ENCODE measurements around the gene MS4A6E. TPM values are rescaled to one million over a fixed set of nuclear protein-coding genes. Genes with fewer than 3 reads are reported as not detected.

The MS4A6E gene
- total RNA-seq, 5 donors from 2014 or later (not counting 1 experiment from before 2014, with no cell fraction given), result not detected

DNA sequence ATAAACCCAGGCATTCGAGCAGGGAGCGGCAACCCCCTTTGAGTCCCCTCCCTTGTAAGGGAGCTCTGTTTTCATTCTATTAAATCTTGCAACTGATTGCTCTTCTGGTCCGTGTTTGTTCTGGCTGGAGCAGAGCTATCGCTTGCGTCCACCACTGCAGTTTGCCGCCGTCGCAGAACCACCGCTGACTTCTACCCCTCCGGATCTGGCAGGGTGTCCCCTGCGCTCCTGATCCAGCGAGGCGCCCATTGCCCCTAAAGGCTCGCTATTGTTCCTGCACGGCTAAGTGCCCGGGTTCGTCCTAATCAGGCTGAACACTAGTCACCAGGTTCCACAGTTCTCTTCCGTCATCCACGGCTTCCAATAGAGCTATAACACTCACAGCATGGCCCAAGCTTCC lies 40.8 kb downstream of the MS4A6E start:
- H3K4me1 Mint-ChIP-seq, result no peaks in the 10 kb centered on the region
- ATAC-seq (replicated peaks in 1 of 4) (no peak), DNase-seq (no peak)
- no peaks in the 10 kb centered on the region for H3K9me3 Mint-ChIP-seq
- H3K27me3 Mint-ChIP-seq, result peaks cover 25 to 33% of the 10 kb centered on the region in 2 donors
- no peak overlapping the region for H3K27ac Mint-ChIP-seq
- Histone ChIP-seq H3K27ac (ENCODE audit: low read length) (no peak overlapping the region), H3K4me3 (ENCODE audit: control insufficient read depth in 1 of 2, extremely low read depth in 1 of 2, low read length in 1 of 2) (no peak overlapping the region), H3K27me3 (replicated peaks in 1 of 2; ENCODE audit: control insufficient read depth in 2 of 2, extremely low read depth in 1 of 2, insufficient read depth in 2 of 2, low read length in 1 of 2) (peaks cover 0 to 2% of the 10 kb centered on the region in 2 experiments), H3K36me3 (ENCODE audit: control insufficient read depth in 2 of 2, extremely low read depth in 1 of 2, insufficient read depth in 1 of 2, low read length in 1 of 2) (no peaks in the 10 kb centered on the region), H3K4me1 (ENCODE audit: control insufficient read depth in 1 of 2, extremely low read depth in 1 of 2, insufficient read depth in 2 of 2, low read length in 2 of 2) (no peaks in the 10 kb centered on the region), H3K9me3 (no peaks in the 10 kb centered on the region)
- WGBS (ENCODE audit: insufficient coverage), result 90% methylated on average over 19 of the region's 19 CpGs
- no peaks in the 10 kb centered on the region for H3K36me3 Mint-ChIP-seq
- H3K4me3 Mint-ChIP-seq, result no peak overlapping the region
- ChIA-PET POLR2A (interaction anchor here in 1 of 2 donors (0.5 kb wide), 1 partner anchor 278 kb away, joined by 9 read pairs; no protein-coding TSS in a partner anchor), CTCF (no interaction called here)

DNA sequence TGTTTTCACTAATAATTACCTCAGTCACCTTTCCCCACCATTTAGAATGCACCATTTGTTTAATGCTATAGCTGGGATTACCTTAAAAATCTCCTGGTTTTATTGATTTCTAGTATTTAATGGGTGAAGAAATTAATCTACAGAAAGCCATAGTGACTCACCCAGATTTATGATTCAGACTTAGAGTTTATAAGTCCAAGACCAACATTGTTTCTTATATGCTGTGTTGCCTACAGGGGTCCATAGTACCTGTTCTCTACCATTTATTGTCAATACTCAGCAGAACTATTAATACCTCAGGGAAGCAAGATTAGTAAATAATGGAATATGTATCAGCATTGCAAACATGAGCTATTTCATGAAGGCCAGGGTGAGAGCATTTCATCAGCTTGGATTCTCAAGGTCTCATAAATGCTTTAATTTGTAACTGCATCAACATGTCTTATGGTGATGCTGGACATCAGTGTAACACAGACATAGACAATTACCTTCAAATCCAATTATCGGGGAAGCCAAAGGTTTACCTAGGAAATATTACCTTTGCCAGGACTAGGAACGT lies 43.3 kb downstream of the MS4A6E start:
- Mint-ChIP-seq H3K4me1 (no peaks in the 10 kb centered on the region), H3K36me3 (no peaks in the 10 kb centered on the region), H3K27me3 (peaks cover 12 to 17% of the 10 kb centered on the region in 2 donors), H3K4me3 (no peak overlapping the region), H3K27ac (no peak overlapping the region), H3K9me3 (no peaks in the 10 kb centered on the region)
- DNase-seq (no peak), ATAC-seq (replicated peaks in 1 of 4) (no peak)
- peaks cover 0 to 2% of the 10 kb centered on the region in 2 experiments for H3K27me3 ChIP-seq (replicated peaks in 1 of 2; ENCODE audit: control insufficient read depth in 2 of 2, extremely low read depth in 1 of 2, insufficient read depth in 2 of 2, low read length in 1 of 2)
- no peaks in the 10 kb centered on the region for H3K9me3 ChIP-seq
- H3K4me1 ChIP-seq (ENCODE audit: control insufficient read depth in 1 of 2, extremely low read depth in 1 of 2, insufficient read depth in 2 of 2, low read length in 2 of 2), result no peaks in the 10 kb centered on the region
- POLR2A ChIA-PET, result interaction anchor here in 1 of 2 donors (0.6 kb wide), 1 partner anchor 21 kb away, joined by 3 read pairs; no protein-coding TSS in a partner anchor
- H3K4me3 ChIP-seq (ENCODE audit: control insufficient read depth in 1 of 2, extremely low read depth in 1 of 2, low read length in 1 of 2), result no peak overlapping the region
- CTCF ChIA-PET, result no interaction called here
- H3K27ac ChIP-seq (ENCODE audit: low read length), result no peak overlapping the region
- WGBS (ENCODE audit: insufficient coverage), result 80% methylated on average over 1 of the region's 2 CpGs
- no peaks in the 10 kb centered on the region for H3K36me3 ChIP-seq (ENCODE audit: control insufficient read depth in 2 of 2, extremely low read depth in 1 of 2, insufficient read depth in 1 of 2, low read length in 1 of 2)

DNA sequence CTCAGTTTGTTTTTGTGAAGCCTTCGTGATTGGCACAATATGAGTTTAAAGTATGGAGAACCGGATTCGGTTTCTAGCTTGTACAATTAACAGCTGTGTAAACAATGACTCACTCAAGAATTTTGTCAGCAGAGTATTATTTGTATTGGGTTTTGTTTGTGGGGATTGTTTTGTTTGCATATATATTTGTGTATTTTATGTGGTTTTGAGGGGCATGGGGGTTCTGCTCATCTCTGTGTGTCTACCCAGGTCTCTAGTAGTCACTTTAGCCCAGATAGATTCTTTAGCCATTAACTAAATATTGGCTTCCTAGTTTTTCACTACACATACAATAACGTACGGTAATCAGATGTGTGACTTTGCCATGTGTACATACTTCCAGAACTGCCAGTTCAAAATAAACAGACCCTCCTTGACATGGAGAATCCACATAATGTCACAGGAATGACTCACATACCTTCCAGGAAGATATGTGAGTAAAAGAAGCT lies 43.8 kb downstream of the MS4A6E start:
- Histone ChIP-seq H3K4me3 (ENCODE audit: control insufficient read depth in 1 of 2, extremely low read depth in 1 of 2, low read length in 1 of 2) (no peak overlapping the region), H3K27ac (ENCODE audit: low read length) (no peak overlapping the region), H3K9me3 (no peaks in the 10 kb centered on the region), H3K36me3 (ENCODE audit: control insufficient read depth in 2 of 2, extremely low read depth in 1 of 2, insufficient read depth in 1 of 2, low read length in 1 of 2) (no peaks in the 10 kb centered on the region), H3K4me1 (ENCODE audit: control insufficient read depth in 1 of 2, extremely low read depth in 1 of 2, insufficient read depth in 2 of 2, low read length in 2 of 2) (no peaks in the 10 kb centered on the region), H3K27me3 (replicated peaks in 1 of 2; ENCODE audit: control insufficient read depth in 2 of 2, extremely low read depth in 1 of 2, insufficient read depth in 2 of 2, low read length in 1 of 2) (peaks cover 0 to 2% of the 10 kb centered on the region in 2 experiments)
- no peaks in the 10 kb centered on the region for H3K36me3 Mint-ChIP-seq
- WGBS (ENCODE audit: insufficient coverage), result 76% methylated on average over 2 of the region's 5 CpGs
- no peaks in the 10 kb centered on the region for H3K9me3 Mint-ChIP-seq
- H3K27ac Mint-ChIP-seq, result no peak overlapping the region
- ATAC-seq (replicated peaks in 1 of 4), result no peak
- peaks cover 14 to 17% of the 10 kb centered on the region in 2 donors for H3K27me3 Mint-ChIP-seq
- POLR2A ChIA-PET, result interaction anchor here in 1 of 2 donors (0.6 kb wide), 1 partner anchor 22 kb away, joined by 3 read pairs; no protein-coding TSS in a partner anchor
- no peak overlapping the region for H3K4me3 Mint-ChIP-seq
- no peak for DNase-seq
- CTCF ChIA-PET, result interaction anchor here in 1 of 2 donors (0.6 kb wide), 1 partner anchor 37 kb away, joined by 3 read pairs; no protein-coding TSS in a partner anchor
- H3K4me1 Mint-ChIP-seq, result no peaks in the 10 kb centered on the region

- CTCF ChIA-PET, result interaction anchor here in 1 of 2 donors (0.6 kb wide), 1 partner anchor 36 kb away, joined by 3 read pairs; no protein-coding TSS in a partner anchor
- no peaks in the 10 kb centered on the region for H3K4me1 Mint-ChIP-seq
- POLR2A ChIA-PET, result no interaction called here
Measured at GRCh38 chr11:60371386-60371785, 44.3 kb downstream of the MS4A6E start.

GRCh38 chr11:60371854-60372253 lies 44.8 kb downstream of the MS4A6E start:
- Histone ChIP-seq H3K4me1 (ENCODE audit: control insufficient read depth in 1 of 2, extremely low read depth in 1 of 2, insufficient read depth in 2 of 2, low read length in 2 of 2) (no peaks in the 10 kb centered on the region), H3K4me3 (ENCODE audit: control insufficient read depth in 1 of 2, extremely low read depth in 1 of 2, low read length in 1 of 2) (no peak overlapping the region), H3K9me3 (no peaks in the 10 kb centered on the region), H3K27ac (ENCODE audit: low read length) (no peak overlapping the region), H3K36me3 (ENCODE audit: control insufficient read depth in 2 of 2, extremely low read depth in 1 of 2, insufficient read depth in 1 of 2, low read length in 1 of 2) (no peaks in the 10 kb centered on the region), H3K27me3 (replicated peaks in 1 of 2; ENCODE audit: control insufficient read depth in 2 of 2, extremely low read depth in 1 of 2, insufficient read depth in 2 of 2, low read length in 1 of 2) (peaks cover 0 to 2% of the 10 kb centered on the region in 2 experiments)
- H3K27me3 Mint-ChIP-seq, result peaks cover 17% of the 10 kb centered on the region in 2 donors
- no peaks in the 10 kb centered on the region for H3K9me3 Mint-ChIP-seq
- H3K27ac Mint-ChIP-seq, result no peak overlapping the region
- H3K36me3 Mint-ChIP-seq, result no peaks in the 10 kb centered on the region
- DNase-seq (no peak), ATAC-seq (replicated peaks in 1 of 4) (no peak)
- WGBS (ENCODE audit: insufficient coverage), result 91% methylated on average over 1 of the region's 1 CpG
- CTCF ChIA-PET, result interaction anchor here in 1 of 2 donors (1.0 kb wide), 1 partner anchor 9 kb away, joined by 6 read pairs; no protein-coding TSS in a partner anchor
- no peak overlapping the region for H3K4me3 Mint-ChIP-seq
- H3K4me1 Mint-ChIP-seq, result no peaks in the 10 kb centered on the region
- POLR2A ChIA-PET, result no interaction called here

More at GRCh38 chr11:60371386-60371785, 44.3 kb downstream of the MS4A6E start:
- Histone ChIP-seq H3K36me3 (ENCODE audit: control insufficient read depth in 2 of 2, extremely low read depth in 1 of 2, insufficient read depth in 1 of 2, low read length in 1 of 2) (no peaks in the 10 kb centered on the region), H3K27ac (ENCODE audit: low read length) (no peak overlapping the region), H3K27me3 (replicated peaks in 1 of 2; ENCODE audit: control insufficient read depth in 2 of 2, extremely low read depth in 1 of 2, insufficient read depth in 2 of 2, low read length in 1 of 2) (peaks cover 0 to 2% of the 10 kb centered on the region in 2 experiments), H3K4me3 (ENCODE audit: control insufficient read depth in 1 of 2, extremely low read depth in 1 of 2, low read length in 1 of 2) (no peak overlapping the region), H3K9me3 (no peaks in the 10 kb centered on the region), H3K4me1 (ENCODE audit: control insufficient read depth in 1 of 2, extremely low read depth in 1 of 2, insufficient read depth in 2 of 2, low read length in 2 of 2) (no peaks in the 10 kb centered on the region)
- no peaks in the 10 kb centered on the region for H3K9me3 Mint-ChIP-seq
- H3K27me3 Mint-ChIP-seq, result peaks cover 17% of the 10 kb centered on the region in 2 donors
- no peak overlapping the region for H3K27ac Mint-ChIP-seq
- no peak overlapping the region for H3K4me3 Mint-ChIP-seq
- WGBS (ENCODE audit: insufficient coverage), result no CpG with 5 or more reads among the region's 3 CpGs
- ATAC-seq (replicated peaks in 1 of 4) (no peak), DNase-seq (no peak)
- H3K36me3 Mint-ChIP-seq, result no peaks in the 10 kb centered on the region

- 87% methylated on average over 3 of the region's 3 CpGs for WGBS (ENCODE audit: insufficient coverage)
- no peak overlapping the region for H3K27ac ChIP-seq (ENCODE audit: low read length)
- ATAC-seq (replicated peaks in 1 of 4), result no peak
- ChIA-PET CTCF (interaction anchor here in 1 of 2 donors (1.0 kb wide), 1 partner anchor 10 kb away, joined by 6 read pairs; no protein-coding TSS in a partner anchor), POLR2A (no interaction called here)
- Mint-ChIP-seq H3K27ac (no peak overlapping the region), H3K4me1 (peaks cover under 1 to 2% (median under 1%) of the 10 kb centered on the region in 3 donors), H3K4me3 (no peak overlapping the region), H3K36me3 (no peaks in the 10 kb centered on the region), H3K27me3 (peaks cover 17 to 19% of the 10 kb centered on the region in 2 donors), H3K9me3 (no peaks in the 10 kb centered on the region)
- no peaks in the 10 kb centered on the region for H3K9me3 ChIP-seq
- H3K4me1 ChIP-seq (ENCODE audit: control insufficient read depth in 1 of 2, extremely low read depth in 1 of 2, insufficient read depth in 2 of 2, low read length in 2 of 2), result peaks cover 2% of the 10 kb centered on the region in 2 experiments
- peaks cover 0 to 2% of the 10 kb centered on the region in 2 experiments for H3K27me3 ChIP-seq (replicated peaks in 1 of 2; ENCODE audit: control insufficient read depth in 2 of 2, extremely low read depth in 1 of 2, insufficient read depth in 2 of 2, low read length in 1 of 2)
- H3K4me3 ChIP-seq (ENCODE audit: control insufficient read depth in 1 of 2, extremely low read depth in 1 of 2, low read length in 1 of 2), result no peak overlapping the region
- no peaks in the 10 kb centered on the region for H3K36me3 ChIP-seq (ENCODE audit: control insufficient read depth in 2 of 2, extremely low read depth in 1 of 2, insufficient read depth in 1 of 2, low read length in 1 of 2)
- no peak for DNase-seq
Measured at GRCh38 chr11:60372767-60373166, 45.7 kb downstream of the MS4A6E start.
